IMR-90 (cell line): ENCODE results near the gene L3MBTL3. TPM values are rescaled to one million over a fixed set of nuclear protein-coding genes. Genes with fewer than 3 reads are reported as not detected.
A peak's percentile ranks its signal among the peaks of the same experiment; 100 is the strongest.

Source experiments
- ATAC-seq: fragments of 200-7000 bp; cut with Tn5 transposase; 2 replicates; pipeline ENCODE4 v1.9.1; 2020; ENCODE audit warnings: low read depth, mild to moderate bottlenecking, moderate library complexity
- BruUV-seq: library from RNA; stranded (reverse); fragments of 400-500 nt; replicated peaks from 2 replicates; lab custom pipeline; 2021; lab: Mats Ljungman, UMichigan
- CTCF ChIA-PET: fragments of 300-600 bp; formaldehyde crosslinking; extraction: SDS; loops from one replicate; lab custom pipeline; 2021; ENCODE audit warnings: antibody characterized with exemption; lab: Yijun Ruan, JAX
- POLR2A ChIA-PET: fragments of 300-600 bp; sonication (Branson Sonifier 250); formaldehyde crosslinking; loops from one replicate; lab custom pipeline; 2022; ENCODE audit warnings: antibody characterized with exemption; ENCODE audit not compliant: unreplicated experiment; lab: Charles Lee
- DNase-seq: peaks from one replicate; pipeline ENCODE4 v3.0.0; 2013
- H2AFZ ChIP-seq: replicated peaks from 2 replicates; pipeline ENCODE3; 2013; ENCODE audit warnings: low read length, mild to moderate bottlenecking; ENCODE audit not compliant: poor library complexity
- H2AK5ac ChIP-seq: 2 replicates; pipeline ENCODE4 v1.6.1; 2013; ENCODE audit warnings: low read depth, low read length, inconsistent platforms
- H2AK9ac ChIP-seq: replicated peaks from 2 replicates; pipeline ENCODE3; 2013; ENCODE audit warnings: mild to moderate bottlenecking, low read depth, low read length, moderate library complexity; ENCODE audit not compliant: poor library complexity
- H2BK120ac ChIP-seq: 2 replicates; pipeline ENCODE4 v1.6.1; 2013; ENCODE audit warnings: low read depth, low read length, inconsistent platforms
- H2BK15ac ChIP-seq: 3 replicates; pipeline ENCODE4 v1.6.1; 2013; ENCODE audit warnings: low read depth, low read length, inconsistent platforms
- H2BK20ac ChIP-seq: 2 replicates; pipeline ENCODE4 v1.6.1; 2013; ENCODE audit warnings: low read depth, mild to moderate bottlenecking, inconsistent platforms, low read length, moderate library complexity
- H2BK5ac ChIP-seq: 2 replicates; pipeline ENCODE4 v1.6.1; 2013; ENCODE audit warnings: mild to moderate bottlenecking, low read depth, low read length, inconsistent platforms; ENCODE audit not compliant: poor library complexity, severe bottlenecking
- H3K14ac ChIP-seq: replicated peaks from 2 replicates; pipeline ENCODE4 v1.6.1; 2013; ENCODE audit warnings: low read depth, low read length, inconsistent platforms
- H3K18ac ChIP-seq: 2 replicates; pipeline ENCODE4 v1.6.1; 2013; ENCODE audit warnings: low read depth, low read length, control low read depth
- H3K23ac ChIP-seq: 2 replicates; pipeline ENCODE4 v1.6.1; 2013; ENCODE audit warnings: low read depth, low read length, inconsistent platforms
- H3K27ac ChIP-seq: 2 replicates; pipeline ENCODE4 v1.5.1; 2013; ENCODE audit warnings: mild to moderate bottlenecking, control low read depth, low read length; ENCODE audit not compliant: insufficient read depth
- H3K27me3 ChIP-seq: 2 replicates; pipeline ENCODE4 v1.6.1; 2013; ENCODE audit warnings: low read length; ENCODE audit not compliant: control insufficient read depth, insufficient read depth
- H3K36me3 ChIP-seq: 2 replicates; pipeline ENCODE4 v1.6.1; 2013; ENCODE audit warnings: low read length, mixed read lengths; ENCODE audit not compliant: control insufficient read depth, insufficient read depth
- H3K4ac ChIP-seq: 2 replicates; pipeline ENCODE4 v1.6.1; 2013; ENCODE audit warnings: low read depth, low read length, inconsistent platforms
- H3K4me1 ChIP-seq: 2 replicates; pipeline ENCODE4 v1.6.1; 2013; ENCODE audit warnings: low read length, mixed read lengths; ENCODE audit not compliant: control insufficient read depth, insufficient read depth
- H3K4me2 ChIP-seq: 2 replicates; pipeline ENCODE4 v1.6.1; 2013; ENCODE audit warnings: low read depth, mild to moderate bottlenecking, control low read depth, low read length, moderate library complexity
- H3K4me3 ChIP-seq: 2 replicates; pipeline ENCODE4 v1.5.1; 2013; ENCODE audit warnings: low read depth, mild to moderate bottlenecking, control low read depth, low read length, moderate library complexity; ENCODE audit not compliant: insufficient read depth
- H3K56ac ChIP-seq: 2 replicates; pipeline ENCODE4 v1.6.1; 2013; ENCODE audit warnings: low read length, inconsistent platforms; ENCODE audit not compliant: insufficient read depth; ENCODE audit errors: extremely low read depth
- H3K79me1 ChIP-seq, 2 experiments: 2 replicates each; pipeline ENCODE4 v1.6.1; 2013; ENCODE audit warnings: low read length in 2 of 2, inconsistent platforms in 1 of 2, low read depth in 1 of 2
- H3K9ac ChIP-seq: 2 replicates; pipeline ENCODE4 v1.6.1; 2013; ENCODE audit warnings: low read depth, low read length, control low read depth
- H3K9me1 ChIP-seq: 2 replicates; pipeline ENCODE4 v1.6.1; 2013; ENCODE audit warnings: low read length, inconsistent platforms; ENCODE audit not compliant: insufficient read depth
- H3K9me3 ChIP-seq: 2 replicates; pipeline ENCODE4 v1.6.1; 2013; ENCODE audit warnings: low read length; ENCODE audit not compliant: control insufficient read depth, insufficient read depth
- H4K20me1 ChIP-seq: 2 replicates; pipeline ENCODE4 v1.6.1; 2013; ENCODE audit warnings: low read length, inconsistent platforms; ENCODE audit not compliant: insufficient read depth
- H4K5ac ChIP-seq: 2 replicates; pipeline ENCODE4 v1.6.1; 2013; ENCODE audit warnings: mild to moderate bottlenecking, low read depth, low read length, control low read depth
- H4K8ac ChIP-seq, 2 experiments: 2 replicates each; pipeline ENCODE4 v1.6.1; 2013; ENCODE audit warnings: low read depth in 2 of 2, low read length in 2 of 2, control low read depth in 1 of 2, inconsistent platforms in 1 of 2
- H4K91ac ChIP-seq: 2 replicates; pipeline ENCODE4 v1.6.1; 2013; ENCODE audit warnings: low read depth, low read length, inconsistent platforms; ENCODE audit not compliant: insufficient read depth
- FOS ChIP-seq: fragments of 150-350 bp; IDR thresholded peaks from 2 replicates; pipeline ENCODE4 v1.6.1; 2016; ENCODE audit warnings: low read depth, low read length
- POLR2A ChIP-seq: IDR thresholded peaks from 2 replicates; pipeline ENCODE4 v1.6.1; 2012; ENCODE audit warnings: mild to moderate bottlenecking, low read depth, low read length
- RAD21 ChIP-seq: IDR thresholded peaks from 2 replicates; pipeline ENCODE4 v1.6.1; 2012; ENCODE audit warnings: low read length, improper control_type of control experiment
- WGBS, 2 experiments: methylation state at CpG; one replicate each; pipeline versions ENCODE4 v1.1.5 to v1.1.7; 2013; ENCODE audit warnings: missing lambda C conversion rate in 2 of 2; ENCODE audit not compliant: insufficient read length in 1 of 2; ENCODE audit errors: extremely low coverage in 2 of 2; 5-methylcytosine and 5-hydroxymethylcytosine counted together
- dilution Hi-C: fragments of 300-500 bp; cut with HindIII; formaldehyde crosslinking; loops from one replicate; pipeline ENCODE4 v1.14.3; 2018; ENCODE audit warnings: low sequenced_read_pairs; ENCODE audit not compliant: unreplicated experiment
- in situ Hi-C: fragments of 300-500 bp; cut with MboI; formaldehyde crosslinking; loops from 3 replicates; pipeline ENCODE4 v1.14.3; 2019; ENCODE audit warnings: low sequenced_read_pairs, inconsistent platforms, mixed read lengths
- intact Hi-C: fragments of 100-400 bp; cut with micrococcal nuclease; formaldehyde crosslinking; loops from 2 replicates; pipeline ENCODE4 v1.10.0; 2022
- polyA plus RNA-seq, 3 experiments: library from polyadenylated mRNA; depleted of rRNA; stranded (reverse); fragments of >200 nt; gene quantifications; 2 replicates each; pipeline ENCODE4 v1.2.3, GENCODE V29; 2012; ENCODE audit warnings: low replicate concordance in 1 of 3
- total RNA-seq: library from RNA; depleted of rRNA; stranded (reverse); fragments of >200 nt; gene quantifications from 2 replicates; pipeline ENCODE4 v1.2.3, GENCODE V29; 2012

The L3MBTL3 gene
- total and polyA plus RNA-seq, 2 of the 4 experiments (the other 2 are of a cell fraction): 7.2 to 10.9 TPM

DNA sequence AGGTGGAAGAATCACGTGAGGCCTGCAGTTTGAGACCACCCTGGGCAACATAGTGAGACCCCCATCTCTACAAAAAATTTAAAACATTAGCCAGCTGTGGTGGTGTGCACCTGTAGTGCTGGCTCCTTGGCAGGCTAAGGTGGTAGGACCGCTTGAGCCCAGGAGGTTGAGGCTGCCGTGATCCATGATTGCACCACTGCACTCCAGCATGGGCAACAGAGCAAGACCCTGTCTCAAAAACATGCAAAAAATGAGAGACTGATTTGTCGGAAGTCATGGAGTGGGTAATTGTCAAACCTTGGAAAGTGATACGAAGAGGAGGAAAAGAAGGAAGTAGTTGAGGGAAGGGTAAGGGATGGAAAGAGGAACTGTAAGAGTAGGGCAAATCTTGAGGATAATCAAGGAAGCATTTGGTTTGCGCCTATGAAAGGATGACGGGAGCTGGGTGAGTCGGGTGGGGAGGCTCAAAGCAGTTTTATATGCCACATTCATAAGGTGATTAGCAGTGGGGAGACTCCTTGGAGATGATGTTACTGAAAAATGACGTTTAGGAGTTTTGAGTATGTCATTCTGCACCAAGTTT, 14.5 kb downstream of the L3MBTL3 start:
- no peak for TF ChIP-seq RAD21
- no peak for TF ChIP-seq FOS
- TF ChIP-seq POLR2A: no peak
- H4K20me1 ChIP-seq: peaks cover 8% of the 10 kb centered on the region; the same call in 1 of the 2 replicates
- H2BK20ac ChIP-seq: peak overlapping the region; percentile 54
- H3K14ac ChIP-seq: peak overlapping the region; percentile 44; the same call in 1 of the 2 replicates
- POLR2A ChIA-PET: no interaction called here
- no peak overlapping the region for H3K9ac ChIP-seq
- H3K9me1 ChIP-seq: peaks cover 12% of the 10 kb centered on the region
- H3K79me1 ChIP-seq: peaks cover 31 to 48% of the 10 kb centered on the region in 2 experiments
- peak overlapping the region; percentile 53 for H2AK5ac ChIP-seq
- H4K8ac ChIP-seq: no peak overlapping the region
- WGBS, 2 experiments: 92 to 96% methylated on average over 1 to 4 of the region's 9 CpGs
- H3K56ac ChIP-seq: no peak overlapping the region; the same call in 1 of the 2 replicates
- H3K18ac ChIP-seq: peak overlapping the region; percentile 33; the same call in 1 of the 2 replicates
- H3K4me3 ChIP-seq: no peak overlapping the region
- H2BK120ac ChIP-seq: peak overlapping the region; percentile 34; the same call in 1 of the 2 replicates
- CTCF ChIA-PET: interaction anchor here (1.1 to 1.6 kb wide), 2 partner anchors 11 kb away, joined by 4 to 10 read pairs; no protein-coding TSS in a partner anchor
- no TSS peak for BruUV-seq
- H2AK9ac ChIP-seq: no peak overlapping the region
- ATAC-seq (no peak), DNase-seq (no peak)
- no peak overlapping the region for H2AFZ ChIP-seq
- H2BK5ac ChIP-seq: peak overlapping the region; percentile 76
- in situ Hi-C loops (no loop called here), intact Hi-C loops (no loop called here), dilution Hi-C loops (no loop called here)
- H3K4me2 ChIP-seq: peak overlapping the region; percentile 5; the same call in 1 of the 2 replicates
- no peaks in the 10 kb centered on the region for H3K27me3 ChIP-seq
- peaks cover 18% of the 10 kb centered on the region for H3K4me1 ChIP-seq
- no peaks in the 10 kb centered on the region for H3K9me3 ChIP-seq
- H3K27ac ChIP-seq: no peak overlapping the region
- no peak overlapping the region; the same call in none of the 2 replicates for H4K5ac ChIP-seq
- H4K91ac ChIP-seq: peak overlapping the region; percentile 52; the same call in 1 of the 2 replicates
- H3K4ac ChIP-seq: peak overlapping the region; percentile 28; the same call in 1 of the 2 replicates
- no peaks in the 10 kb centered on the region for H3K36me3 ChIP-seq
- peak overlapping the region; percentile 57 for H3K23ac ChIP-seq
- no peak overlapping the region for H2BK15ac ChIP-seq
